Measurements from ENCODE around the gene OVCA2. TPM values are rescaled to one million over a fixed set of nuclear protein-coding genes. Genes with fewer than 3 reads are reported as not detected.

Gene OVCA2
- total RNA-seq, 1 experiment from 2014 or later = 27.3 TPM

DNA sequence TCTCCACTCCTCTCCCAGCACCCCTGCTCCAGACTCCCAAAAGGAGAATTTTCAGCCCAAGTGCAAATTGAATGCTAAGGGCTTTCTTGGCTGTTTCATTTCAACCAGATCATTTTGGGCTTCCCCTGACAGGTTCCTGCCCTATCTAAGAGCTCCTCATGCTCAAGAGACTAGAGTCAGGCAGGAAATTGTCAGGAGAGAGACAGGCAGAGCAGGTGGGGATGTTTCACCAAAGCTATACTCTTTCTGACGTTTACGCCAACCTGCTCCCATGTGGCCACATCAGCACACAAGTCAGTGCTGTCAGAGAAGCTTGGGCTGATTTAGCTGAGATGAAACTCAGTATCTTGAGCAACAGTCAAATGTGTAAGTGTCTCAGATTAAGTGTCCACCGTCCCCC lies 44.5 kb downstream of the OVCA2 start:
- no peak overlapping the region for H3K9ac ChIP-seq (ENCODE audit: low read length)
- H3K4me1 ChIP-seq (ENCODE audit: control insufficient read depth in 1 of 2, insufficient read depth in 2 of 2, low read length in 2 of 2) = peaks cover 6 to 21% of the 10 kb centered on the region in 2 experiments; a peak in 3 of 4 replicates
- H3K27ac ChIP-seq (ENCODE audit: low read depth, low read length) = no peak overlapping the region
- ATAC-seq (no peak), DNase-seq (ENCODE audit: low read depth, low spot score) (no peak)
- H2AFZ ChIP-seq (ENCODE audit: low read depth, low read length, poor library complexity, severe bottlenecking) = no peak overlapping the region
- no peaks in the 10 kb centered on the region for H3K27me3 ChIP-seq (ENCODE audit: insufficient read depth, low read length)
- H3K9me2 ChIP-seq (ENCODE audit: insufficient read depth) = no peaks in the 10 kb centered on the region
- no peaks in the 10 kb centered on the region for H3K36me3 ChIP-seq (ENCODE audit: control insufficient read depth in 1 of 2, insufficient read depth in 2 of 2, low read length in 2 of 2)
- intact Hi-C loops (cut with micrococcal nuclease) = no loop called here
- H3K4me3 ChIP-seq (replicated peaks in 1 of 2; ENCODE audit: low read depth in 1 of 2, low read length in 2 of 2) = no peak overlapping the region
- TF ChIP-seq POLR2A (IDR thresholded peaks at IDR 0.05; ENCODE audit: borderline replicate concordance, extremely low read depth, insufficient read depth, insufficient read length) = no peak
- no peak for TF ChIP-seq SRF (IDR thresholded peaks at IDR 0.05; ENCODE audit: low read depth)
- TF ChIP-seq POLR2AphosphoS5 (IDR thresholded peaks at IDR 0.05; ENCODE audit: low read depth, low read length) = no peak
- TF ChIP-seq ZNF274 (IDR thresholded peaks at IDR 0.05; ENCODE audit: low read depth, low read length) = no peak
- TF ChIP-seq EZH2 (IDR thresholded peaks at IDR 0.05) = no peak
- no peak for TF ChIP-seq CEBPB (IDR thresholded peaks at IDR 0.05; ENCODE audit: low read depth)
- TF ChIP-seq ATF3 (IDR thresholded peaks at IDR 0.05) = no peak
- no peak for TF ChIP-seq EZH2phosphoT487 (IDR thresholded peaks at IDR 0.05; ENCODE audit: borderline replicate concordance)
- ChIA-PET RAD21 (ENCODE audit: low non-redundant PET in 1 of 2, low total read pairs in 2 of 2, uncharacterized antibody in 2 of 2, unreplicated experiment in 2 of 2) (no interaction called here), CTCF (no interaction called here), POLR2A (no interaction called here)
- H4K20me1 ChIP-seq (ENCODE audit: insufficient read depth) = no peaks in the 10 kb centered on the region
- no peaks in the 10 kb centered on the region for H3K9me3 ChIP-seq (ENCODE audit: control insufficient read depth in 1 of 2, insufficient read depth in 1 of 2, low read depth in 1 of 2, low read length in 2 of 2)
- H3K4me2 ChIP-seq (ENCODE audit: low read length) = no peak overlapping the region
- BruUV-seq (replicated peaks) = no TSS peak
- no peaks in the 10 kb centered on the region for H3K79me2 ChIP-seq (ENCODE audit: insufficient read depth, low read length)

- Histone ChIP-seq H3K79me2 (ENCODE audit: insufficient read depth, low read length) (no peaks in the 10 kb centered on the region), H2AFZ (ENCODE audit: low read depth, low read length, poor library complexity, severe bottlenecking) (no peak overlapping the region), H3K36me3 (ENCODE audit: control insufficient read depth in 1 of 2, insufficient read depth in 2 of 2, low read length in 2 of 2) (no peaks in the 10 kb centered on the region), H3K9ac (ENCODE audit: low read length) (no peak overlapping the region), H3K4me1 (ENCODE audit: control insufficient read depth in 1 of 2, insufficient read depth in 2 of 2, low read length in 2 of 2) (peaks cover 6 to 22% of the 10 kb centered on the region in 2 experiments; a peak in 3 of 4 replicates), H3K9me2 (ENCODE audit: insufficient read depth) (no peaks in the 10 kb centered on the region), H4K20me1 (ENCODE audit: insufficient read depth) (no peaks in the 10 kb centered on the region), H3K9me3 (ENCODE audit: control insufficient read depth in 1 of 2, insufficient read depth in 1 of 2, low read depth in 1 of 2, low read length in 2 of 2) (no peaks in the 10 kb centered on the region), H3K4me3 (replicated peaks in 1 of 2; ENCODE audit: low read depth in 1 of 2, low read length in 2 of 2) (no peak overlapping the region), H3K27ac (ENCODE audit: low read depth, low read length) (no peak overlapping the region), H3K27me3 (ENCODE audit: insufficient read depth, low read length) (no peaks in the 10 kb centered on the region), H3K4me2 (ENCODE audit: low read length) (no peak overlapping the region)
- ChIA-PET RAD21 (ENCODE audit: low non-redundant PET in 1 of 2, low total read pairs in 2 of 2, uncharacterized antibody in 2 of 2, unreplicated experiment in 2 of 2) (no interaction called here), CTCF (no interaction called here), POLR2A (no interaction called here)
- ATAC-seq = no peak
- intact Hi-C loops (cut with micrococcal nuclease) = no loop called here
- DNase-seq (ENCODE audit: low read depth, low spot score) = no peak
- BruUV-seq (replicated peaks) = no TSS peak
- TF ChIP-seq, protein P1, sequence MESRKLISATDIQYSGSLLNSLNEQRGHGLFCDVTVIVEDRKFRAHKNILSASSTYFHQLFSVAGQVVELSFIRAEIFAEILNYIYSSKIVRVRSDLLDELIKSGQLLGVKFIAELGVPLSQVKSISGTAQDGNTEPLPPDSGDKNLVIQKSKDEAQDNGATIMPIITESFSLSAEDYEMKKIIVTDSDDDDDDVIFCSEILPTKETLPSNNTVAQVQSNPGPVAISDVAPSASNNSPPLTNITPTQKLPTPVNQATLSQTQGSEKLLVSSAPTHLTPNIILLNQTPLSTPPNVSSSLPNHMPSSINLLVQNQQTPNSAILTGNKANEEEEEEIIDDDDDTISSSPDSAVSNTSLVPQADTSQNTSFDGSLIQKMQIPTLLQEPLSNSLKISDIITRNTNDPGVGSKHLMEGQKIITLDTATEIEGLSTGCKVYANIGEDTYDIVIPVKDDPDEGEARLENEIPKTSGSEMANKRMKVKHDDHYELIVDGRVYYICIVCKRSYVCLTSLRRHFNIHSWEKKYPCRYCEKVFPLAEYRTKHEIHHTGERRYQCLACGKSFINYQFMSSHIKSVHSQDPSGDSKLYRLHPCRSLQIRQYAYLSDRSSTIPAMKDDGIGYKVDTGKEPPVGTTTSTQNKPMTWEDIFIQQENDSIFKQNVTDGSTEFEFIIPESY (IDR thresholded peaks at IDR 0.05; ENCODE audit: extremely low read depth, insufficient replicate concordance, low read length) = no peak
- no peak for TF ChIP-seq JUND (IDR thresholded peaks at IDR 0.05)
- no peak for TF ChIP-seq ZNF274 (IDR thresholded peaks at IDR 0.05; ENCODE audit: low read depth, low read length)
- TF ChIP-seq, protein P2, sequence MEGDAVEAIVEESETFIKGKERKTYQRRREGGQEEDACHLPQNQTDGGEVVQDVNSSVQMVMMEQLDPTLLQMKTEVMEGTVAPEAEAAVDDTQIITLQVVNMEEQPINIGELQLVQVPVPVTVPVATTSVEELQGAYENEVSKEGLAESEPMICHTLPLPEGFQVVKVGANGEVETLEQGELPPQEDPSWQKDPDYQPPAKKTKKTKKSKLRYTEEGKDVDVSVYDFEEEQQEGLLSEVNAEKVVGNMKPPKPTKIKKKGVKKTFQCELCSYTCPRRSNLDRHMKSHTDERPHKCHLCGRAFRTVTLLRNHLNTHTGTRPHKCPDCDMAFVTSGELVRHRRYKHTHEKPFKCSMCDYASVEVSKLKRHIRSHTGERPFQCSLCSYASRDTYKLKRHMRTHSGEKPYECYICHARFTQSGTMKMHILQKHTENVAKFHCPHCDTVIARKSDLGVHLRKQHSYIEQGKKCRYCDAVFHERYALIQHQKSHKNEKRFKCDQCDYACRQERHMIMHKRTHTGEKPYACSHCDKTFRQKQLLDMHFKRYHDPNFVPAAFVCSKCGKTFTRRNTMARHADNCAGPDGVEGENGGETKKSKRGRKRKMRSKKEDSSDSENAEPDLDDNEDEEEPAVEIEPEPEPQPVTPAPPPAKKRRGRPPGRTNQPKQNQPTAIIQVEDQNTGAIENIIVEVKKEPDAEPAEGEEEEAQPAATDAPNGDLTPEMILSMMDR (IDR thresholded peaks at IDR 0.05 in 2 of 3, conservative IDR thresholded peaks at IDR 0.05 in 1 of 3; ENCODE audit: borderline replicate concordance in 1 of 3, insufficient read depth in 1 of 3, low read depth in 2 of 3, low read length in 2 of 3) = no peak
- TF ChIP-seq POLR2A (IDR thresholded peaks at IDR 0.05; ENCODE audit: borderline replicate concordance, extremely low read depth, insufficient read depth, insufficient read length) = no peak
- no peak for TF ChIP-seq FOSL1 (IDR thresholded peaks at IDR 0.05; ENCODE audit: low read depth)
- no peak for TF ChIP-seq CEBPB (IDR thresholded peaks at IDR 0.05; ENCODE audit: low read depth)
- no peak for TF ChIP-seq ATF3 (IDR thresholded peaks at IDR 0.05)
- TF ChIP-seq CBX3 (IDR thresholded peaks at IDR 0.05; ENCODE audit: low read depth) = no peak
- TF ChIP-seq ELF1 (IDR thresholded peaks at IDR 0.05; ENCODE audit: borderline replicate concordance, low read depth) = no peak
- TF ChIP-seq EZH2 (IDR thresholded peaks at IDR 0.05) = no peak
- TF ChIP-seq YY1 (IDR thresholded peaks at IDR 0.05; ENCODE audit: extremely low read depth, insufficient replicate concordance, low read depth, low read length) = no peak
- no peak for TF ChIP-seq EZH2phosphoT487 (IDR thresholded peaks at IDR 0.05; ENCODE audit: borderline replicate concordance)
- no peak for TF ChIP-seq RAD21 (IDR thresholded peaks at IDR 0.05; ENCODE audit: low read depth)
Observed at GRCh38 chr17:2087597-2088211, 45.9 kb downstream of the OVCA2 start.

Measured in HCT116 (cell line).